Heart left ventricle (tissue), 13 donors: ENCODE results near the gene EIF6.

Source experiments
- CTCF ChIP-seq, 12 donors: fragments of 200-600 bp; sonication (generic) in 4 of 12; IDR thresholded peaks; one replicate each; pipeline versions ENCODE4 v1.5.0 to v1.8.0; 2018 to 2022; ENCODE audit warnings: antibody characterized with exemption in 12 of 12, mild to moderate bottlenecking in 5 of 12
- POLR2A ChIP-seq, 2 donors: fragments of 450-650 bp; IDR thresholded peaks; one replicate each; pipeline ENCODE4 v1.6.1; 2017; ENCODE audit warnings: antibody characterized with exemption in 2 of 2, mild to moderate bottlenecking in 2 of 2, moderate library complexity in 2 of 2
- donor health status: ischemic (EF 13 %, LVEDD 7.1; RV severe dilation, severe dysfunction).
- donor health status: DM: no; HTN: yes; CAD: no.
- donor health status: DM: no; HTN: no; CAD: no.
- donor health status: ischemic (EF 25% LVEDD 6.9; RV normal size, moderate dysfunction).
- donor health status: ischemic (EF 25% LVEDD 5.7; RV mildly dilated, moderate dysfunction).
- donor health status: ischemic (EF 35%, LVEDD 5.7; RV mildly dilated, moderate dysfunction).
- donor health status: nonischemic (EF 11% LVEDD 7.7; RV severe dilation, severe dysfunction).
- donor health status: DM: yes; HTN: yes; CAD: no.
- donor health status: PGD.
- donor health status: ischemic (EF 29% LVEDD 5.4; RV normal size, mild dysfunction).
- donor health status: nonischemic (EF 23%, LVEDD 6.1; RV moderate dilation, normal function).

GRCh38 chr20:35305682-35306556, 21.3 kb upstream of the EIF6 start:
- TF ChIP-seq CTCF (IDR thresholded peaks at IDR 0.05) (no peak), POLR2A (IDR thresholded peaks at IDR 0.05) (no peak)
